GM21423 (cell line): ENCODE measurements around the gene NEK6.

ENCODE experiments used
- ATAC-seq: cut with Tn5 transposase; IDR thresholded peaks from one replicate; pipeline ENCODE4 v1.9.1; 2021; ENCODE audit warnings: mild to moderate bottlenecking, moderate library complexity; ENCODE audit not compliant: unreplicated experiment

Gene NEK6

GRCh38 chr9:124339603-124340146 lies 81.9 kb downstream of the NEK6 start:
- ATAC-seq = no peak

- no peak for ATAC-seq
Measured at GRCh38 chr9:124340219-124341069, 82.7 kb downstream of the NEK6 start.

GRCh38 chr9:124341455-124342170 lies 83.9 kb downstream of the NEK6 start:
- no peak for ATAC-seq

- ATAC-seq = no peak
Measured at GRCh38 chr9:124342402-124342775, 84.6 kb downstream of the NEK6 start.

GRCh38 chr9:124342776-124343485 lies 85.2 kb downstream of the NEK6 start:
- ATAC-seq = no peak

- no peak for ATAC-seq
Measured at GRCh38 chr9:124343533-124344290, 86.0 kb downstream of the NEK6 start.

- ATAC-seq = no peak
Measured at GRCh38 chr9:124344291-124345050, 86.7 kb downstream of the NEK6 start.

- no peak for ATAC-seq
Measured at GRCh38 chr9:124345063-124345462, 87.3 kb downstream of the NEK6 start.

GRCh38 chr9:124345751-124346281 lies 88.1 kb downstream of the NEK6 start:
- ATAC-seq = no peak

GRCh38 chr9:124346347-124347163 lies 88.8 kb downstream of the NEK6 start:
- ATAC-seq = no peak

- no peak for ATAC-seq
Measured at GRCh38 chr9:124347206-124347967, 89.6 kb downstream of the NEK6 start.

- no peak for ATAC-seq
Measured at GRCh38 chr9:124347968-124348358, 90.2 kb downstream of the NEK6 start.

- ATAC-seq = no peak
Measured at GRCh38 chr9:124348363-124348762, 90.6 kb downstream of the NEK6 start.

- no peak for ATAC-seq
Measured at GRCh38 chr9:124348831-124349230, 91.1 kb downstream of the NEK6 start.

GRCh38 chr9:124349267-124349666 lies 91.5 kb downstream of the NEK6 start:
- ATAC-seq = no peak

- no peak for ATAC-seq
Measured at GRCh38 chr9:124349675-124350493, 92.1 kb downstream of the NEK6 start.
